ENCODE data around the gene GALNT10. TPM values are rescaled to one million over a fixed set of nuclear protein-coding genes. Genes with fewer than 3 reads are reported as not detected.

GALNT10 gene
- total and polyA plus RNA-seq, 2 experiments from 2014 or later, result 3.2 to 12.9 TPM

- TF ChIP-seq, protein P1, sequence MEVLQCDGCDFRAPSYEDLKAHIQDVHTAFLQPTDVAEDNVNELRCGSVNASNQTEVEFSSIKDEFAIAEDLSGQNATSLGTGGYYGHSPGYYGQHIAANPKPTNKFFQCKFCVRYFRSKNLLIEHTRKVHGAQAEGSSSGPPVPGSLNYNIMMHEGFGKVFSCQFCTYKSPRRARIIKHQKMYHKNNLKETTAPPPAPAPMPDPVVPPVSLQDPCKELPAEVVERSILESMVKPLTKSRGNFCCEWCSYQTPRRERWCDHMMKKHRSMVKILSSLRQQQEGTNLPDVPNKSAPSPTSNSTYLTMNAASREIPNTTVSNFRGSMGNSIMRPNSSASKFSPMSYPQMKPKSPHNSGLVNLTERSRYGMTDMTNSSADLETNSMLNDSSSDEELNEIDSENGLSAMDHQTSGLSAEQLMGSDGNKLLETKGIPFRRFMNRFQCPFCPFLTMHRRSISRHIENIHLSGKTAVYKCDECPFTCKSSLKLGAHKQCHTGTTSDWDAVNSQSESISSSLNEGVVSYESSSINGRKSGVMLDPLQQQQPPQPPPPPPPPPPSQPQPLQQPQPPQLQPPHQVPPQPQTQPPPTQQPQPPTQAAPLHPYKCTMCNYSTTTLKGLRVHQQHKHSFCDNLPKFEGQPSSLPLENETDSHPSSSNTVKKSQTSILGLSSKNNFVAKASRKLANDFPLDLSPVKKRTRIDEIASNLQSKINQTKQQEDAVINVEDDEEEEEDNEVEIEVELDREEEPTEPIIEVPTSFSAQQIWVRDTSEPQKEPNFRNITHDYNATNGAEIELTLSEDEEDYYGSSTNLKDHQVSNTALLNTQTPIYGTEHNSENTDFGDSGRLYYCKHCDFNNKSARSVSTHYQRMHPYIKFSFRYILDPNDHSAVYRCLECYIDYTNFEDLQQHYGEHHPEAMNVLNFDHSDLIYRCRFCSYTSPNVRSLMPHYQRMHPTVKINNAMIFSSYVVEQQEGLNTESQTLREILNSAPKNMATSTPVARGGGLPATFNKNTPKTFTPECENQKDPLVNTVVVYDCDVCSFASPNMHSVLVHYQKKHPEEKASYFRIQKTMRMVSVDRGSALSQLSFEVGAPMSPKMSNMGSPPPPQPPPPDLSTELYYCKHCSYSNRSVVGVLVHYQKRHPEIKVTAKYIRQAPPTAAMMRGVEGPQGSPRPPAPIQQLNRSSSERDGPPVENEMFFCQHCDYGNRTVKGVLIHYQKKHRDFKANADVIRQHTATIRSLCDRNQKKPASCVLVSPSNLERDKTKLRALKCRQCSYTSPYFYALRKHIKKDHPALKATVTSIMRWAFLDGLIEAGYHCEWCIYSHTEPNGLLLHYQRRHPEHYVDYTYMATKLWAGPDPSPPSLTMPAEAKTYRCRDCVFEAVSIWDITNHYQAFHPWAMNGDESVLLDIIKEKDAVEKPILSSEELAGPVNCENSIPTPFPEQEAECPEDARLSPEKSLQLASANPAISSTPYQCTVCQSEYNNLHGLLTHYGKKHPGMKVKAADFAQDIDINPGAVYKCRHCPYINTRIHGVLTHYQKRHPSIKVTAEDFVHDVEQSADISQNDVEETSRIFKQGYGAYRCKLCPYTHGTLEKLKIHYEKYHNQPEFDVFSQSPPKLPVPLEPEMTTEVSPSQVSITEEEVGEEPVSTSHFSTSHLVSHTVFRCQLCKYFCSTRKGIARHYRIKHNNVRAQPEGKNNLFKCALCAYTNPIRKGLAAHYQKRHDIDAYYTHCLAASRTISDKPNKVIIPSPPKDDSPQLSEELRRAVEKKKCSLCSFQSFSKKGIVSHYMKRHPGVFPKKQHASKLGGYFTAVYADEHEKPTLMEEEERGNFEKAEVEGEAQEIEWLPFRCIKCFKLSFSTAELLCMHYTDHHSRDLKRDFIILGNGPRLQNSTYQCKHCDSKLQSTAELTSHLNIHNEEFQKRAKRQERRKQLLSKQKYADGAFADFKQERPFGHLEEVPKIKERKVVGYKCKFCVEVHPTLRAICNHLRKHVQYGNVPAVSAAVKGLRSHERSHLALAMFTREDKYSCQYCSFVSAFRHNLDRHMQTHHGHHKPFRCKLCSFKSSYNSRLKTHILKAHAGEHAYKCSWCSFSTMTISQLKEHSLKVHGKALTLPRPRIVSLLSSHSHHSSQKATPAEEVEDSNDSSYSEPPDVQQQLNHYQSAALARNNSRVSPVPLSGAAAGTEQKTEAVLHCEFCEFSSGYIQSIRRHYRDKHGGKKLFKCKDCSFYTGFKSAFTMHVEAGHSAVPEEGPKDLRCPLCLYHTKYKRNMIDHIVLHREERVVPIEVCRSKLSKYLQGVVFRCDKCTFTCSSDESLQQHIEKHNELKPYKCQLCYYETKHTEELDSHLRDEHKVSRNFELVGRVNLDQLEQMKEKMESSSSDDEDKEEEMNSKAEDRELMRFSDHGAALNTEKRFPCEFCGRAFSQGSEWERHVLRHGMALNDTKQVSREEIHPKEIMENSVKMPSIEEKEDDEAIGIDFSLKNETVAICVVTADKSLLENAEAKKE (CRISPR knock-in tag; IDR thresholded peaks at IDR 0.05), result no peak
Measured at GRCh38 chr5:154384480-154385235, 194.1 kb downstream of the GALNT10 start (continued).

DNA sequence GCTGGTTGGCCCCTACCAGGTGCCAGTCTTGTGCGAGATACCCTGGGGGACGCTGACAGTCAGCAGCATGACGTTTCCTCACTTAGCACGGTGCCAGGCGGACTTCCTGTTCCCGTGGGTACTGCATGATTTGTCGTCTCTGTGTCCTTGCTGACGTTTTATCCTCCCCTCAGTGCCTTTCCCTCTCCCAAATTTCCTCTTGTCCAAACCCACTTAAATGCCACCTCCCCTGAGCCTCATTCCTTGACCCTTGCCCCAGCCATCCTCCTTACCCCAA lies 194.6 kb downstream of the GALNT10 start:
- Histone ChIP-seq H4K20me1 (replicated peaks; ENCODE audit: insufficient read depth) (no peaks in the 10 kb centered on the region), H3K27ac (ENCODE audit: low read depth) (no peak overlapping the region), H3K36me3 (ENCODE audit: insufficient read depth) (no peaks in the 10 kb centered on the region), H3K4me1 (ENCODE audit: insufficient read depth) (no peaks in the 10 kb centered on the region; the same call in 1 of the 2 replicates), H3K27me3 (ENCODE audit: insufficient read depth) (no peaks in the 10 kb centered on the region), H2AFZ (no peak overlapping the region), H3K4me2 (no peak overlapping the region), H3K4me3 (no peak overlapping the region), H3F3A (replicated peaks; ENCODE audit: low read depth) (no peaks in the 10 kb centered on the region), H3K9me2 (ENCODE audit: insufficient read depth) (peaks cover 8% of the 10 kb centered on the region; the same call in 1 of the 2 replicates), H3K79me2 (replicated peaks; ENCODE audit: insufficient read depth) (no peaks in the 10 kb centered on the region)
- Mint-ChIP-seq H3K4me3 (no peak overlapping the region), H3K4me1 (peaks cover 15% of the 10 kb centered on the region; the same call in 2 of the 3 replicates), H3K9me3 (no peaks in the 10 kb centered on the region), H3K27me3 (ENCODE audit: insufficient read depth, low read depth, poor library complexity) (peaks cover 7% of the 10 kb centered on the region), H3K36me3 (ENCODE audit: low read depth) (peaks cover 21% of the 10 kb centered on the region), H3K27ac (no peak overlapping the region)
- no peak for ATAC-seq
- TF ChIP-seq POLR2AphosphoS5 (IDR thresholded peaks at IDR 0.05; ENCODE audit: low read depth), result no peak
- TF ChIP-seq JUNB (IDR thresholded peaks at IDR 0.05; ENCODE audit: unreplicated experiment), result no peak
- TF ChIP-seq, protein P2, sequence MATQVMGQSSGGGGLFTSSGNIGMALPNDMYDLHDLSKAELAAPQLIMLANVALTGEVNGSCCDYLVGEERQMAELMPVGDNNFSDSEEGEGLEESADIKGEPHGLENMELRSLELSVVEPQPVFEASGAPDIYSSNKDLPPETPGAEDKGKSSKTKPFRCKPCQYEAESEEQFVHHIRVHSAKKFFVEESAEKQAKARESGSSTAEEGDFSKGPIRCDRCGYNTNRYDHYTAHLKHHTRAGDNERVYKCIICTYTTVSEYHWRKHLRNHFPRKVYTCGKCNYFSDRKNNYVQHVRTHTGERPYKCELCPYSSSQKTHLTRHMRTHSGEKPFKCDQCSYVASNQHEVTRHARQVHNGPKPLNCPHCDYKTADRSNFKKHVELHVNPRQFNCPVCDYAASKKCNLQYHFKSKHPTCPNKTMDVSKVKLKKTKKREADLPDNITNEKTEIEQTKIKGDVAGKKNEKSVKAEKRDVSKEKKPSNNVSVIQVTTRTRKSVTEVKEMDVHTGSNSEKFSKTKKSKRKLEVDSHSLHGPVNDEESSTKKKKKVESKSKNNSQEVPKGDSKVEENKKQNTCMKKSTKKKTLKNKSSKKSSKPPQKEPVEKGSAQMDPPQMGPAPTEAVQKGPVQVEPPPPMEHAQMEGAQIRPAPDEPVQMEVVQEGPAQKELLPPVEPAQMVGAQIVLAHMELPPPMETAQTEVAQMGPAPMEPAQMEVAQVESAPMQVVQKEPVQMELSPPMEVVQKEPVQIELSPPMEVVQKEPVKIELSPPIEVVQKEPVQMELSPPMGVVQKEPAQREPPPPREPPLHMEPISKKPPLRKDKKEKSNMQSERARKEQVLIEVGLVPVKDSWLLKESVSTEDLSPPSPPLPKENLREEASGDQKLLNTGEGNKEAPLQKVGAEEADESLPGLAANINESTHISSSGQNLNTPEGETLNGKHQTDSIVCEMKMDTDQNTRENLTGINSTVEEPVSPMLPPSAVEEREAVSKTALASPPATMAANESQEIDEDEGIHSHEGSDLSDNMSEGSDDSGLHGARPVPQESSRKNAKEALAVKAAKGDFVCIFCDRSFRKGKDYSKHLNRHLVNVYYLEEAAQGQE (IDR thresholded peaks at IDR 0.05; ENCODE audit: unreplicated experiment), result no peak
- DNase-seq (ENCODE audit: low spot score), result no peak

Data from GM23338 (cell line).